GM19324 (cell line): ENCODE measurements around the gene CFAP74.
"Not testable (repeated sequence)": the region's sequence is repeated elsewhere in the genome, so short reads cannot be mapped to it uniquely, and the experiment has no call there.

ENCODE experiments used
- ATAC-seq: cut with Tn5 transposase; IDR thresholded peaks from one replicate; pipeline ENCODE4 v1.9.1; 2021; ENCODE audit warnings: mild to moderate bottlenecking, moderate library complexity; ENCODE audit not compliant: unreplicated experiment, low FRiP score

Gene CFAP74

GRCh38 chr1:1989789-1990188 lies 13.8 kb downstream of the CFAP74 start:
- no peak for ATAC-seq

GRCh38 chr1:1989102-1989542 lies 14.5 kb downstream of the CFAP74 start:
- no peak for ATAC-seq

GRCh38 chr1:1988061-1988945 lies 15.3 kb downstream of the CFAP74 start:
- no peak for ATAC-seq

GRCh38 chr1:1987142-1987510 lies 16.5 kb downstream of the CFAP74 start:
- ATAC-seq, result no peak

GRCh38 chr1:1986451-1987141 lies 17.0 kb downstream of the CFAP74 start:
- ATAC-seq, result no peak

GRCh38 chr1:1985375-1986050 lies 18.1 kb downstream of the CFAP74 start:
- no peak for ATAC-seq

GRCh38 chr1:1984560-1985070 lies 19.0 kb downstream of the CFAP74 start:
- no peak for ATAC-seq

GRCh38 chr1:1982379-1983232 lies 21.0 kb downstream of the CFAP74 start:
- no peak for ATAC-seq

GRCh38 chr1:1981631-1982327 lies 21.8 kb downstream of the CFAP74 start:
- not testable (repeated sequence) for ATAC-seq

GRCh38 chr1:1981142-1981500 lies 22.5 kb downstream of the CFAP74 start:
- no peak for ATAC-seq

GRCh38 chr1:1980467-1981141 lies 23.0 kb downstream of the CFAP74 start:
- ATAC-seq, result no peak

GRCh38 chr1:1979482-1980165 lies 24.0 kb downstream of the CFAP74 start:
- no peak for ATAC-seq

GRCh38 chr1:1978690-1979481 lies 24.7 kb downstream of the CFAP74 start:
- ATAC-seq, result not testable (repeated sequence)

- ATAC-seq, result no peak
Observed at GRCh38 chr1:1978108-1978507, 25.5 kb downstream of the CFAP74 start.

- no peak for ATAC-seq
Observed at GRCh38 chr1:1976031-1976430, 27.6 kb downstream of the CFAP74 start.

GRCh38 chr1:1975535-1975934 lies 28.1 kb downstream of the CFAP74 start:
- no peak for ATAC-seq

- ATAC-seq, result no peak
Observed at GRCh38 chr1:1974834-1975233, 28.8 kb downstream of the CFAP74 start.
